CD14-positive monocyte (primary cell): ENCODE results near the gene C1orf87. TPM values are rescaled to one million over a fixed set of nuclear protein-coding genes. Genes with fewer than 3 reads are reported as not detected.

ENCODE experiments used
- DNase-seq, 3 donors: peaks; one replicate each; pipeline ENCODE4 v3.0.0-alpha.2; 2011 to 2022
- H2AFZ ChIP-seq: 2 replicates; pipeline ENCODE4 v1.6.0; 2012; ENCODE audit warnings: mild to moderate bottlenecking, low read depth, low read length, inconsistent platforms; ENCODE audit not compliant: insufficient read depth, poor library complexity, severe bottlenecking
- H3K27ac ChIP-seq, 2 donors: 1 replicate in 1 of 2; 2 replicates in 1 of 2; pipeline ENCODE4 v1.5.1; 2012 to 2013; ENCODE audit warnings: low read length in 2 of 2, control low read depth in 1 of 2, inconsistent platforms in 1 of 2, low read depth in 1 of 2, mild to moderate bottlenecking in 1 of 2
- H3K27me3 ChIP-seq, 2 donors: one replicate each; pipeline versions ENCODE4 v1.6.0 to v1.6.1; 2011 to 2013; ENCODE audit warnings: low read length in 2 of 2; ENCODE audit not compliant: control insufficient read depth in 2 of 2, insufficient read depth in 2 of 2
- H3K36me3 ChIP-seq, 2 donors: replicated peaks in 1 of 2; 1 replicate in 1 of 2; 2 replicates in 1 of 2; pipeline versions ENCODE4 v1.5.1 to v1.6.1; 2012 to 2013; ENCODE audit warnings: low read length in 2 of 2, control low read depth in 1 of 2, inconsistent platforms in 1 of 2, mild to moderate bottlenecking in 1 of 2; ENCODE audit not compliant: insufficient read depth in 2 of 2, control insufficient read depth in 1 of 2
- H3K4me1 ChIP-seq, 2 donors: 1 replicate in 1 of 2; 2 replicates in 1 of 2; pipeline versions ENCODE4 v1.5.1 to v1.6.1; 2012 to 2013; ENCODE audit warnings: low read length in 2 of 2, control low read depth in 1 of 2, inconsistent platforms in 1 of 2, mild to moderate bottlenecking in 1 of 2, moderate library complexity in 1 of 2; ENCODE audit not compliant: insufficient read depth in 2 of 2, control insufficient read depth in 1 of 2
- H3K4me2 ChIP-seq: replicated peaks from 2 replicates; pipeline ENCODE3; 2012; ENCODE audit warnings: low read length, moderate library complexity, mild to moderate bottlenecking; ENCODE audit not compliant: poor library complexity, severe bottlenecking; ENCODE audit errors: extremely low read depth
- H3K4me3 ChIP-seq, 3 experiments: fragments of 200-600 bp in 1 of 3; sonication (generic) in 1 of 3; replicated peaks in 1 of 3; 1 replicate in 2 of 3; 2 replicates in 1 of 3; pipeline ENCODE4 v1.5.1; 2011 to 2013; ENCODE audit warnings: low read length in 3 of 3, mild to moderate bottlenecking in 3 of 3, control low read depth in 2 of 3, low read depth in 2 of 3, inconsistent platforms in 1 of 3, moderate library complexity in 1 of 3
- H3K79me2 ChIP-seq: 2 replicates; pipeline ENCODE4 v1.6.0; 2012; ENCODE audit warnings: mild to moderate bottlenecking, control low read depth, inconsistent platforms, low read length, moderate library complexity; ENCODE audit not compliant: insufficient read depth
- H3K9ac ChIP-seq: 2 replicates; pipeline ENCODE4 v1.6.0; 2017; ENCODE audit warnings: low read length, mild to moderate bottlenecking; ENCODE audit not compliant: insufficient read depth, poor library complexity, severe bottlenecking
- H3K9me3 ChIP-seq, 2 donors: replicated peaks in 1 of 2; 1 replicate in 1 of 2; 2 replicates in 1 of 2; pipeline versions ENCODE4 v1.5.1 to v1.6.1; 2012 to 2013; ENCODE audit warnings: low read length in 2 of 2, control low read depth in 1 of 2; ENCODE audit not compliant: control insufficient read depth in 1 of 2, insufficient read depth in 1 of 2
- H4K20me1 ChIP-seq: 2 replicates; pipeline ENCODE4 v1.6.0; 2012; ENCODE audit warnings: mild to moderate bottlenecking, low read length, control low read depth, moderate library complexity; ENCODE audit not compliant: insufficient read depth
- H3K27ac Mint-ChIP-seq, 7 donors: one replicate each; pipeline ENCODE4 v1.8.0; 2020; ENCODE audit warnings: mild to moderate bottlenecking in 7 of 7, mixed read lengths in 7 of 7, moderate library complexity in 6 of 7, inconsistent platforms in 2 of 7
- H3K27me3 Mint-ChIP-seq, 3 donors: one replicate each; pipeline ENCODE4 v1.8.0; 2021 to 2022; ENCODE audit warnings: low read depth in 3 of 3, mild to moderate bottlenecking in 3 of 3, mixed read lengths in 3 of 3, moderate library complexity in 3 of 3, inconsistent platforms in 1 of 3
- H3K36me3 Mint-ChIP-seq, 2 donors: one replicate each; pipeline ENCODE4 v1.8.0; 2020; ENCODE audit warnings: mixed read lengths in 2 of 2, inconsistent platforms in 1 of 2, mild to moderate bottlenecking in 1 of 2
- H3K4me1 Mint-ChIP-seq: one replicate; pipeline ENCODE4 v1.8.0; 2020; ENCODE audit warnings: mild to moderate bottlenecking, mixed read lengths
- H3K4me3 Mint-ChIP-seq, 2 donors: one replicate each; pipeline ENCODE4 v1.8.0; 2020; ENCODE audit warnings: mild to moderate bottlenecking in 2 of 2, mixed read lengths in 2 of 2, moderate library complexity in 1 of 2
- H3K9me3 Mint-ChIP-seq, 7 donors: one replicate each; pipeline ENCODE4 v1.8.0; 2020 to 2022; ENCODE audit warnings: mixed read lengths in 7 of 7, mild to moderate bottlenecking in 6 of 7, moderate library complexity in 6 of 7, inconsistent platforms in 2 of 7
- WGBS: methylation state at CpG from one replicate; pipeline ENCODE4 v1.1.5; 2013; ENCODE audit warnings: missing lambda C conversion rate; ENCODE audit not compliant: insufficient coverage; 5-methylcytosine and 5-hydroxymethylcytosine counted together
- intact Hi-C, 2 donors: fragments of 100-400 bp; cut with micrococcal nuclease; formaldehyde crosslinking; loops; one replicate each; pipeline versions ENCODE4 v1.15.0 to v1.15.1; 2023
- polyA plus RNA-seq, 3 donors: library from polyadenylated mRNA; depleted of rRNA in 1 of 3; unstranded in 2 of 3; stranded (reverse) in 1 of 3; fragments of 300-500 nt in 2 of 3; fragments of >200 nt in 1 of 3; fragmentation: Illumina TruSeq in 2 of 3; gene quantifications; 1 replicate in 2 of 3; 2 replicates in 1 of 3; pipeline ENCODE4 v1.2.3, GENCODE V29; 2012 to 2021
- TF ChIP-seq, protein P1 (sequence below): fragments of 200-600 bp; IDR thresholded peaks from one replicate; pipeline ENCODE4 v1.8.0; 2022; ENCODE audit warnings: antibody characterized with exemption, mild to moderate bottlenecking

Gene C1orf87
- polyA plus RNA-seq, 3 donors, result not detected

DNA sequence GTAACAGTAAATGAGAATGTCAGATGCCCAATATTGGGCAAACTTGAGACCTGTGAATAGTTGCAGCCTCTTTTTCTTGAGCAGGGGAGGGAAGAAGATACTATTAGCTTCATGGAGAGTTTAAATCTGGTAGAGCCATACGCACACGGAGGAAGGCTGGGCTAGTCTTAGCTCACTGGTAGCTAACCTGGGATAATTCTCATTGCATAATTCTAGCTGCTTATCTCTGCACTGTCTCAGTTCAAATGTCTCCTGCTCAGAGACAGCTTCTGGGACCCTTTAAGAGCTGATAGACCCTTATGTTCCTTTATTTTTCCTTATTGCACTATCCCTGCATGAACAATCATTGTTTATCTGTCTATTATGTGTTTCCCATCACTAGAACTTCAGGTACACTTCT is 8.4 kb downstream of the C1orf87 start:
- 100% methylated on average over 1 of the region's 2 CpGs for WGBS
- H3K27ac Mint-ChIP-seq, result no peak overlapping the region
- Histone ChIP-seq H3K36me3 (no peaks in the 10 kb centered on the region), H3K9ac (no peak overlapping the region), H3K9me3 (no peaks in the 10 kb centered on the region), H2AFZ (no peak overlapping the region), H4K20me1 (no peaks in the 10 kb centered on the region), H3K4me3 (no peak overlapping the region), H3K4me2 (no peak overlapping the region), H3K27ac (no peak overlapping the region), H3K4me1 (no peaks in the 10 kb centered on the region), H3K79me2 (no peaks in the 10 kb centered on the region), H3K27me3 (no peaks in the 10 kb centered on the region)
- H3K4me1 Mint-ChIP-seq, result no peaks in the 10 kb centered on the region
- no peak for DNase-seq
- H3K4me3 Mint-ChIP-seq, result no peak overlapping the region
- peaks cover 0 to 2% (median 1%) of the 10 kb centered on the region in 3 donors for H3K27me3 Mint-ChIP-seq
- H3K9me3 Mint-ChIP-seq, result peaks cover 0 to 2% (median 0%) of the 10 kb centered on the region in 7 donors
- TF ChIP-seq, protein P1, sequence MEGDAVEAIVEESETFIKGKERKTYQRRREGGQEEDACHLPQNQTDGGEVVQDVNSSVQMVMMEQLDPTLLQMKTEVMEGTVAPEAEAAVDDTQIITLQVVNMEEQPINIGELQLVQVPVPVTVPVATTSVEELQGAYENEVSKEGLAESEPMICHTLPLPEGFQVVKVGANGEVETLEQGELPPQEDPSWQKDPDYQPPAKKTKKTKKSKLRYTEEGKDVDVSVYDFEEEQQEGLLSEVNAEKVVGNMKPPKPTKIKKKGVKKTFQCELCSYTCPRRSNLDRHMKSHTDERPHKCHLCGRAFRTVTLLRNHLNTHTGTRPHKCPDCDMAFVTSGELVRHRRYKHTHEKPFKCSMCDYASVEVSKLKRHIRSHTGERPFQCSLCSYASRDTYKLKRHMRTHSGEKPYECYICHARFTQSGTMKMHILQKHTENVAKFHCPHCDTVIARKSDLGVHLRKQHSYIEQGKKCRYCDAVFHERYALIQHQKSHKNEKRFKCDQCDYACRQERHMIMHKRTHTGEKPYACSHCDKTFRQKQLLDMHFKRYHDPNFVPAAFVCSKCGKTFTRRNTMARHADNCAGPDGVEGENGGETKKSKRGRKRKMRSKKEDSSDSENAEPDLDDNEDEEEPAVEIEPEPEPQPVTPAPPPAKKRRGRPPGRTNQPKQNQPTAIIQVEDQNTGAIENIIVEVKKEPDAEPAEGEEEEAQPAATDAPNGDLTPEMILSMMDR, result no peak
- intact Hi-C loops, result no loop called here
- no peaks in the 10 kb centered on the region for H3K36me3 Mint-ChIP-seq

DNA sequence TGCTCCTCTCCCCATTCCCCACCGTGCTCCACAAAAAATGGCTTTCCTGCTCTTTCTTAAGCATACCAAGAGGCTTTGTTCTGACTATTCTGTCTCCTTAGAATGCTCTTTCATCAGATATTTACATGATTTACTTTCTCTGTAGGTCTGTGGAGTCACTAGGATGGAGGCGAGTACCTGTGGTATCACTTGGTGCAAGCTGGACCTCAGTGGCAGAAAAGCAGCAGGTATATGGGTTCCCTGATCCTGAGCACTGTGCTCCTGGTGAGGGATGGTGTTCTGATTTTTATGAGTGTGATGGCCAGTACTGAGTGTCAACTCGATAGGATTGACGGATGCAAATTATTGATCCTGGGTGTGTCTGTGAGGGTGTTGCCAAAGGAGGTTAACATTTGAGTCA is 10.0 kb downstream of the C1orf87 start:
- Histone ChIP-seq H4K20me1 (no peaks in the 10 kb centered on the region), H2AFZ (no peak overlapping the region), H3K4me1 (no peaks in the 10 kb centered on the region), H3K79me2 (no peaks in the 10 kb centered on the region), H3K4me3 (no peak overlapping the region), H3K36me3 (no peaks in the 10 kb centered on the region), H3K27me3 (no peaks in the 10 kb centered on the region), H3K4me2 (no peak overlapping the region), H3K9ac (no peak overlapping the region), H3K9me3 (no peaks in the 10 kb centered on the region), H3K27ac (no peak overlapping the region)
- intact Hi-C loops, result no loop called here
- no peak for DNase-seq
- Mint-ChIP-seq H3K9me3 (peaks cover 0 to 2% (median 0%) of the 10 kb centered on the region in 7 donors), H3K27me3 (peaks cover 1 to 4% (median 2%) of the 10 kb centered on the region in 3 donors), H3K4me3 (no peak overlapping the region), H3K36me3 (no peaks in the 10 kb centered on the region), H3K4me1 (no peaks in the 10 kb centered on the region), H3K27ac (no peak overlapping the region)
- WGBS, result 84% methylated on average over 4 of the region's 4 CpGs
- TF ChIP-seq, protein P1, result no peak
